Pulmonary artery endothelial cell (primary cell): ENCODE measurements around the gene RIC1. TPM values are rescaled to one million over a fixed set of nuclear protein-coding genes. Genes with fewer than 3 reads are reported as not detected.
"Not testable (repeated sequence)": the region's sequence is repeated elsewhere in the genome, so short reads cannot be mapped to it uniquely, and the experiment has no call there.

ENCODE experiments used
- DNase-seq: peaks from one replicate; pipeline ENCODE4 v3.0.0-alpha.2; 2011; ENCODE audit warnings: low read depth, low spot score
- total RNA-seq: library from RNA; depleted of rRNA; stranded (reverse); fragments of >200 nt; gene quantifications from 2 replicates; pipeline ENCODE4 v1.2.3, GENCODE V29; 2014

The RIC1 gene
- total RNA-seq, 1 donor from 2014 or later = 32.8 TPM

GRCh38 chr9:5783982-5784381 is 155.1 kb downstream of the RIC1 start:
- no peak for DNase-seq

GRCh38 chr9:5784526-5785315 is 155.8 kb downstream of the RIC1 start:
- DNase-seq = no peak

GRCh38 chr9:5786370-5787127 is 157.6 kb downstream of the RIC1 start:
- DNase-seq = peak; percentile 20

DNA sequence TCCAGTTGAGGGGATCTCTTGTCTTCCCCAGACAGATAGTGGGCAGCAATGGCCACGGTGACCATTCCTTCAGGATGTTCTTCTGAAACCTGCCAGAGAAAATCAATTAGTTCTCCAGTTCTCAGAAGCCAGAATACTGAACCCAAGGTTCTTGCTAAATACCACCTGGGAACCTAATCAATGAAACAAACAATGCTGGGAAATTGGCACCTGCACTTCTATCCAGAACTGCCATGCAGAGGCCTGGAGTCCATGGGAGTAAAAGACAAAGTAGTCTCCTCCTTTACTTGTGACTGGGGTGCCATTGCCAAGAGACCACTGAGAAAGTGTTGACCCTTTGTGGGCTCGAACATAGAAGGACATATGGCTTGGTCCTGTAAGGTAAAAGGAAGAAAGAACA is 158.3 kb downstream of the RIC1 start:
- no peak for DNase-seq

DNA sequence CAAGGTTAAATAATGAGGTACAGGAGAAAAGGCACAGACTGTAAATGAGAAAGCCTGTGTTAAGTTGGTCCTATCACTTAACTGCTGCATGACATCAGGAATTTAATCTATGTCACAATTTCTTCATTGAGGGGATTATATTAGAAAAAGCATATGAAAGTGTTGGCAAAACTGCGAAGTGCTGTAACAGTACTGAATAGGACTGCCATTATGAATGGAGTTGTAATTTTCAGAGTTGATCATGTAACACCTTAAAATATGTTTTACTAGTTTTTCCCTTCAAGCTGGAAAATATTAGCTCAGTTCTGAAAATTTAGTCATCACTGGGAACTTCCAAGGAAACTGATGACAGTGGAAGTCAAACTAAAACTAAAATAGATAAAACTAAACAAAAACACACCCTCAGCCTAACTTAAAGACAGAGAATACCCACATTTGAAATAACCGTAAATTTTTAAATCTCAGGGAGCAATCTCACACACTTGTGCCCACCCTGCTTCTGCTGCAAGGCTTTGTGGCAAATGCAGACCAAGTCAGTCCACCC is 158.9 kb downstream of the RIC1 start:
- no peak for DNase-seq

DNA sequence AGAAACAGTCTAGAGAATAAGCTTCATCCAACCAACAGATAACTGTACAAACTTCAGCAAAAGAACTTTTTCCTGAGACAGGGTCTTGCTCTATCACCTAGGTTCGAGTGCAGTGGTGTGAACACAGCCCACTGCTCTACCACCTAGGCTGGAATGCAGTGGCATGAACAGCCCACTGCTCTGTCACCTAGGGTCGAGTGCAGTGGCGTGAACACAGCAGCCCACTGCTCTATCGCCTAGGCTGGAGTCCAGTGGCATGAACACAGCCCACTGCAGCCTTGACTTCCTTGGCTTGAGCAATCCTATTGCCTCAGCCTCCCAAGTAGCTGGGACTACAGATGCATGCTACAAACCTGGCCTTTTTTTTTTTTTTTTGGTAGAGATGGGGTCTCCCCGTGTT is 160.6 kb downstream of the RIC1 start:
- no peak for DNase-seq

DNA sequence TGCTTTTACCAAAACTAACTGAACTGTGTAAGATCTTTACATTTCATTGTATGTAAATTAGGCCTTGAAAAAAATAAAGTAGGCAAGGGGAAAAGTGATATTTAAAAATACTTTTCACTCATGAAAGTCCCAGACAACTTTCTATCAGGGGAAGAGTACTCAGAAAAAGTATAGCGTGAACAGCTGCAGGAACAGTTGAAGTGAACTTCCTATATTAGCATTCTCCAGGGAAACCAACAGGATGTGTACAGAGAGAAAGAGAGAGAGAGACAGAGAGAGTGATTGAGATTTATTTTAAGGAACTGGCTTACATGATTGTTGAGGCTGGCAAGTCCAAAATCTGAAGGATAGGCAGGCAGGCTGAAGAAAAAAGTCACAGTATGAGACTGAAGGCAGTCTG is 162.0 kb downstream of the RIC1 start:
- no peak for DNase-seq

- no peak for DNase-seq
These were observed 163.0 kb downstream of the RIC1 start for GRCh38 chr9:5791870-5792269.

GRCh38 chr9:5793812-5794211 is 164.9 kb downstream of the RIC1 start:
- DNase-seq = no peak

GRCh38 chr9:5796298-5796697 is 167.4 kb downstream of the RIC1 start:
- DNase-seq = no peak

- DNase-seq = no peak
These were observed 169.7 kb downstream of the RIC1 start for GRCh38 chr9:5798581-5798980.

DNA sequence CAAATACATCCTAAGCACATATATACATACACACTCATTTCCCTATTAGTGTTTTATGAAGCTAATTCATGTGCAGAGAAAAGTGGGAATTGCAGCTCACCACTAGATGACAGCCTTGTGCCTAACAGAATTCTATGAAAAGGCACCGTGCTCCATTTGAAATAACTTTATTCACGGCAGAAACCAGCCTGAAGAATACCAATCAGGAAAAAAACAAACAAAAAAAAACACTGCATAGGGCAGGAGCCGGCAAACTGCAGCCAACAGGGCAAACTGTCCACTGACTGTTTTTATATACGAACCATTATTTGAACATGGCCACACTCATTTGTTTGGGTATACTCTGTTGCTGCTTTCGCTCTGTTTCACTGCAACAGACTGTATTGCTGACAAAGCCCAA is 170.4 kb downstream of the RIC1 start:
- peak; percentile 13 for DNase-seq

DNA sequence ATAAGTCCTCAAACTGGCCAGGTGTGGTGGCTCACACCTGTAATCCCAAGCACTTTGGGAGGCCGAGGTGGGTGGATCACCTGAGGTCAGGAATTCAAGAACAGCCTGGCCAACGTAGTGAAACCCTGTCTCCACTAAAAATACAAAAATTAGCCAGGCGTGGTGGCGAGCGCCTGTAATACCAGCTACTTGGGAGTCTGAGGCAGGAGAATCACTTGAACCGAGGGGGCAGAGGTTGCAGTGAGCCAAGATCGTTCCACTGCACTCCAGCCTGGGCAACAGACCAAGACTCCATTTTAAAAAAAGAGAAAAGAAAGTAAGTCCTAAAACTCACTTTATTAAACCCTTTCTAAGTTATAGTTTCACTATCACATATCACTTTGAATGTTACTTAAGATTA is 171.5 kb downstream of the RIC1 start:
- not testable (repeated sequence) for DNase-seq

DNA sequence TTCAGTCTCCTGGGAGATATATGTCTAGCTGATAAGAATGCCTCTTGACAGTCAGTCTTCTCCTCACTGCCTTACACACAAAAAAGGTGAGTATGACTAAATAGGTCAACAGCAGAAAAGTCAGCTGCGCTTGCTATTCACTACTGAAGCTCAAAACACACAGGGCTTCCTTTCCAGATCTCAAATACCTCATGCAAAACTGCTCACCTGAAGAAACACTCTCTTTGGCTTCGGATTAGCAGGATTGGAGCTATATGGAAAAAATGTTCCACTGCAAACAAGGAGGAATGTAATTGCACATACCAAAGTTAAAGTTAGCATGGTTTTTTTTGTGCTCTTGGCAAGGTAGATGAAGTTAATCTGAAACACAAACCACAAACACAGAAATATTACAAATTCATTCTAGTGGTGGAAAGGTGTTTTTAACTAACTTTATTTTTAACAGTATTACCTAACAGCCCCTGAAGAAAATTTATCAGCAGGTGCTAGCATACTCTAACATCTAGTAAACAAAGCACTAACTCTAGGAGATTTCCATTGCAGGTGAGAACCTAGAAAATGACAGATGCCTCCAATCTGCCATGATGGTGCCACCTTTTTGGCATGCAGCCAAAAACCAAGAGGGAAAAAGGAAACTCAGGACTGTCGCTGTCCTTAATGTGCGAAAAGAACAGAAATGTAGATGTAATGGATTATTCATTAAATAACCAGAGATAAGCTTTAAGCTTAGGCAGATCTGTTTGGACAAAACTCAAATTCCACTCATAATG is 172.2 kb downstream of the RIC1 start:
- no peak for DNase-seq

DNA sequence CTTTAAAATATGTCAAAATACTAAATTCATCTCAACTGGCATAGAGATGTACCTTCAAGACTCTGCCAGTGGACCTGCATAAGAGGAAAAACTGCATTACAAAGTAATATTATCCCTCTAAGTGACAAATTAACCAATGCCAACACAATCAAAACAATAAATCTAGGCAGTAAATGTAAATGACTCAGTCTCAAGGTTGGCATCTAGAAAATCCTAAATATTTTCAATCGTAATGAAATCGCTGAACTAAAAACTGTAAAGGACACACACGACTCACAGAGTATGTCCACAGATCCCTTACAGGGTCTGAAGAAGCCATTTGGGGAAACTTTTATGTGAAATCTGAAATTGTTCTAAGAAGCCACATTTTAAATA is 172.8 kb downstream of the RIC1 start:
- DNase-seq = no peak

DNA sequence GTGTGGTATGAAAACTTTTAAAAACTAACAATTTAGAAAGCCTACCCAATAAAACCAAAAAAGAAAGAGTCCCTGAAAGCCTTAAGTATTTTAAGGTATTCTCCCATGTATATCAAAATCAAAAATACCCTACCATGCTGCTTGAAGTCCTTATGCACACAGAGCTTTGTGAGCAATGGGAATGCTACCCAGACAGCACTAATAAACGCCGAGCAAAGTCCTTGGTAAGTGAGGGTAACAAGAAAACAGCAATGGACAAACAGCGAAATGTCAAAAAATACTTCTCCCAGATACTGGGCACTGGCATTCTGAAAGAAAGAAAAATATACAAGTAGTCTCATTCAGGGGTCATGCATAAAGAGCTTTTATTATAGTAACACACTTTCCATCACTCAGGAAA is 176.6 kb downstream of the RIC1 start:
- DNase-seq = no peak

DNA sequence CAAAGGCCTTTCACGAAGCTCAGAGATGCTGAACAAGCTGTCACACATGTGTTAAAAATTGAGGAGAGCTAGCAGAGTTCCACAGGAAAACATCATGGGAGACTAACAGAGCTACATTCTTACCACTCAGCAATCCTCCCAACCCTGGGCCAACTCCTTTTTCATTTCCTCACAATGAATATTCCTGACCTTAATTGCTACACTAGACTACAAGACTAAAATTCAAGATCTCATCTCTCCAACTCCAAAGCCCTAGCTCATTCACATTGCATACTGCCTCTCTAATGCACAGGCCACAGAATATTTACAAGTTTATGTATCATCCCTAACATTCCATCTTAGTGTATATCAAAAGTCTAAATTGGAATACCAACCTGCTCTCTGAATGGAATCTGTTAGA is 182.8 kb downstream of the RIC1 start:
- no peak for DNase-seq

- DNase-seq = no peak
These were observed 184.9 kb downstream of the RIC1 start for GRCh38 chr9:5813824-5814223.

DNA sequence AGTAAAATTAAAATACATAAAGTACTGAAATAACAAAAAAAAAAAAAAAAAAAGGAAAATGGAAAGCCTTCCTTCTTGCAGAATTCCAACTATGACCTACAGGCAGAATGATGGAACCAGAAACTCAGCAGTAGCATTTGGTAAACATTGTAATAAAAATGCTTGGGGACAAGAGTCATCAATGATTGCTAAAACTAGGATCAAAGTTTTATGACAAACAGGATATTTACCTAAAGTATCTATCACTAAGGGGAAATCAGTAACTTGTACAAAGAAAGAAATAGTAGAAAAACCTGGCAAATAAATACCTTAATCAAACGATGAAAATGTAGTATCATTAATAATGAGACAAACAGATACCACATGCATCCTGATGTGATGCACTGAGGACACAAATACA is 186.6 kb downstream of the RIC1 start:
- no peak for DNase-seq

DNA sequence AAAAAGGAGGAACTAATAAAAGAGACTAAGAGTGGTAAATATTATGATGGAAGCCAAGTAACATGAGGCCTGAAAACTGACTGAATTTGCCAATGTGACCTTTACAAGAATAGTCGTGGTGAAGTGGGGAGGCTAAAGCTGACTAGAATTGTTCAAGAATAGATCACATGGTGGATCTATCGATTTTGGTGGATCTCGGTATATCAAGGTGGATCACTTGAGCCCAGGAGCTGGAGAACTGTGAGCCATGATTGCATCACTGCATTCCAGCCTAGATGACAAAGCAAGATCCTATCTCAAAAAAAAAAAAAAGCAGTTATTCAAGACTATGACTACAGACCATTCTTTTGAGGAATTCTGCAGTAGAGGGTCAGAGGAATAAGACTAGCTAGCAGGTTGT is 189.0 kb downstream of the RIC1 start:
- no peak for DNase-seq

DNA sequence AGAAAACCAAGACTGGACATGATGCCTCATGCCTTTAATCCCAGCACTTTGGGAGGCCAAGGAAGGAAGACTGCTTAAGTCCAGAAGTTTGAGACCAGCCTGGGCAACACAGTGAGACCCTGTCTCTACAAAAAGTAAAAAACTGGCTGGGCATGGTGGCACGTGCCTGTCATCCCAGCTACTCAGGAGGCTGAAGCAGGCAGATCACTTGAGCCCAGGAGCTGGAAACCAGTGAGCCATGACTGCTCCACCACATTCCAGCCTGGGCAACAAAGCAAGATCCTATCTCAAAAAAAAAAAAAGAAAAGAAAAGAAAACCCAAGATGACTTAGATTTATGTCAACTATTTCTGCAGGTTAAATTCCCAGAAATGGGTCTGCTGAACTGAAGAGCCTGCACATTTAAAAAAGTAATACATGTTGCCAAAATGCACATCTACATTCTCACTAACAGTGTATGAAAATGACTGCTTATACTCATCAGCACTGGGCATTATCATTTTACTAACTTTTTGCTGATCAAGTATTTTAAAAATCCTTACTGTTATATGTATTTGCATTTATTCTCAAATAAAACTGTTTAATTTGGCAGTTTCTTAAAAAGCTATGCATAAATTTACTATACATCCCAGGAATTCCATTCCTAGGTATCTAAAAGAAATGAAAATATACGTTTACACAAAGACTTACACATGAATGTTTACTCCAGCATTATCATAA is 189.7 kb downstream of the RIC1 start:
- DNase-seq = no peak
